NOMO-1 treated with DMSO at 0.1 percent for 48 hours (cell line): ENCODE results near the gene DISC1.
"Not testable (repeated sequence)": the region's sequence is repeated elsewhere in the genome, so short reads cannot be mapped to it uniquely, and the experiment has no call there.

Experiments
- DNase-seq: peaks from one replicate; lab custom pipeline; 2025; ENCODE audit not compliant: unreplicated experiment; lab: John Stamatoyannopoulos, UW

DISC1 gene

DNA sequence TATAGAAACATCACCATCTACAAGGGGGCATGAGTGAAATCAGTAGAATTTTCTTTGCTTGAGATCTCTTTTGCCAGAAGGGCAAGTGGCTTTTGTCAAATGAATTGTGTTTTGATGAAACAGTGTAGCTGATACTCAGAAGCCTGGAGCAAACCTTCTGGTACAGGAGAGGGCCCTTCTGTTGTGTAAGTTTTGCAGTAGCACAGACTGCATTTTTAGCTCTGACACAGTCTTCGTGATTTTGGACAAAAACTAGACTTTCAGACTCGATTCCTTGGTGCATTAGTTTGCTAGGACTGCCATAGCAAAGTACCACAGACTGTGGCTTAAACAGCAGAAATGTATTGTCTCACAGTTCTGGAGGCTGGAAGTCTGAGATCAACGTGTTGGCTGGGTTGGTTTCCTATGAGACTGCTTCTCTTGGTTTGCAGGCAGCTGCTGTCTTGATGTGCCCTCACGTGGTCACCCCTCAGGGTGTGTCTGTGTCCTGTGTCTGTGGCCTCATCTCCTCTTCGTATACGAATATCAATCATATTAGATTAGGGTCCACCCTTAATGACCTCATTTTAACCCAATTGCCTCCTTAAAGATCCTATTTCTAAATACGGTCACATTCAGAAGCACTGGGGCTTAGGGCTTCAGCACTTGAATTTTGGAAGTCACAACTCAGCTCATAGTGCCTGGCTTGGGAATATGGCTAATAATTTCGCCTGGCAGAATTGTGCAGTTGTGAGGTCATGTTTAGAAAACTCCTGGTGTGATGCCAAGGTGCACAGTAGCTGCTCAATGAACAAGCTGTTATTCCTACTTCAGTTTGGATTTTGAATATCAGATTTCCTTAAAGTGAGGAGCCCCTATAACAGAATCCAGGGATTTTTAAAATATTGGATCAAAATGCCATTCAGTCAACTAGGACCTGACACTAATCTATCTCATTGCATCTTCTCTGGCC is 21.2 kb upstream of the DISC1 start:
- DNase-seq, result peak; percentile 26

DNA sequence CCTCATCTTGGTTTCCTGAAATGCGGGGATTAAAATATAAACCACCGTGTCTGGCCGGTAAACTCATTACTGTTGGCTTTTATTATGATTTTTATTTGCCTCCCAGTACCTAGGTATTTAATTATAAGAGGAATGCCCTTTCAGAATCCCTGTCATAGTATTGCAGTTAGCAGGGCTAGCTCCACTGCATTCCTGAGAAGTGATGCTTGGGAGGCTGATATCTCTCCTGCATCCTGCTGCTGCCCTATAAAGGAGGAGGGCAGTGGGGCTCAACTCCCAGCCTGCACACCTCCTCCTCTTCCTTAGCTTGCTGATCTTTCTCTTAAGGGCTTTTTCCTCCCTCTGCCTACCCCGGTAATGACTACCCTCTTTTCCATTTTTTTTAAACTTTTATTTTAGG is 19.9 kb upstream of the DISC1 start:
- DNase-seq, result no peak

DNA sequence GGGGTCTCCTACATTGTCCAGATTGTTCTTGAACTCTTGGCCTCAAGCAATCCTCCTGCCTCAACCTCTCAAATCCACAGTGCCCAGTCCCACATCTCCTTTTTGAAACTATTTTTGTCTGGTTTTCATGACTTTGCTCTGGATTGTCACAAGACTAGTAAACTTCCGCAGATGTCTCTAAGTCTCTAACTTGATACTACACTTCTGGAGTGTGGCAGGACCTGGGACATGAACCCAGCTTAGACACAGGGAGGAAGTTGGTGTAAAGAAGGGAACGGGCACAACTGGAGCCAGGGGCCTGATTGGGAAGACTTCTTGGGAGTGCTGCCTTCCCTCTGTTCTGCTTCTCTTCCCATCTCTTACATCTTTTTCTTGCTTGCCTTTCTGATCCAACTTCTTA is 16.2 kb upstream of the DISC1 start:
- DNase-seq, result no peak

DNA sequence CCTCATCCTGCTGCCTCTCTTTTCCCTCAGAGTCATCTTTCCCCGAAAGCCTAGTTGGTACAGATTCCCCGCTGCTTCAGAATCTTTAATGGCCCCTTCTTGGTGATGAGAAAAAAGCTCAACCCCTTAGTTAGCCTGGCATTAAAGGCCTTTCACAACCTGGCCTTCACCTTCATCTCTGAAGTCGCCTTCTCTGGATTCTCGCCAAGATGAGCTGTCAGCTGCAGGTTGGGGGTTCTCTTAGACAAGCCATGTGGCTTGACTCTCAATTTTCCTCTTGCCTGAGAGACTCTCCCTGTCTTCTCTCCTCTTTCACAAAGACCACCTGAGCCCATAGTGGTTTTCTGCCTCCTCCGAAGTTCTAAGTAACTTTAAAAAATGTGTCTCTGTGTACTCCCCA is 15.5 kb upstream of the DISC1 start:
- DNase-seq, result no peak

DNA sequence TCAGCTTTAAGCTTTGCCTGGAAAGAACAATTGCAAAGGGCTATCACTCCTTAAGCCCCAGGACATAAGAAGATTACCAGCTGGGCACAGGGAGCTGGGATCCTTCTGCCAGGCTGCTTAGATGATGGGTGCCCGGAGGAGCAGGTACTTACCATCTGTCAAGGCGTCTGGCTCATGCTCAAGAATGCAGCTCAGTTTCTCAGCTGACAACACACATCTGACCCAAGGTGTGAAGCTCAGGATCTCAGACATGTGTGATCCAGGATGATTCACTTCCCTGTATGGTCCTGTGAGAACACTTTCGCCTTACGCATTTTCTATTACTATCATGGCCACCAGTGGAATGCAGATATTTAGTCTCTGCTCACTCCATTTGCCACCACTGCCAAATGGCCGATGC is 14.7 kb upstream of the DISC1 start:
- DNase-seq, result no peak

DNA sequence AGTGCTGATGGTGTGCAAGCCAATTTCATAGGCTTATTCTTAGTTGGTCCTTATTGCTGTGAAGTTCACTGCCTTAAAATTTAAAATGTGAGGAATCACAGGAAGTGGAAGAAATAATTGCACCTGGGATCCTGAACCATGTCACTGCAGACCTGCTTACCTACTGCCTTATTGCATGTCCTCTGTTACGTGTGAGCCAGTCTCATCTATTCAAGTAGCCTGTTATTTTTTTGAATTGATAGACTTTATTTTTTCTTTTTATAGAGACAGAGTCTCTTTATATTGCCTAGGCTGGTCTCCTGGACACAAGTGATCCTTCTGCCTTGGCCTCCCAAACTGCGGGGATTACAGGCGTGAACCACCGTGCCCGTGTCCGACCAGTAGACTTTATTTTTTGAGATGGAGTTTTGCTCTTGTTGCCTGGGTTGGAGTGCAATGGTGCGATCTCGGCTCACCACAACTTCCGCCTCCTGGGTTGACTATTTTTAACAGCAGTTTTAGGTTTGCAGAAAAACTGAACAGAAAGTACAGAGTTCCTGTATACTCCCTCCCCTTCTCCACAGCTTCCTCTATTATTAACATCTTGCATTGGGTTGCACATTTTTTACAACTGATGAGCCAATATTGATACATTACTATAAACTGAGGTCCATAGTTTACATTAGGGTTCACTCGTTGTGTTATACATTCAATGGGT is 14.0 kb upstream of the DISC1 start:
- peak; percentile 98 for DNase-seq

DNA sequence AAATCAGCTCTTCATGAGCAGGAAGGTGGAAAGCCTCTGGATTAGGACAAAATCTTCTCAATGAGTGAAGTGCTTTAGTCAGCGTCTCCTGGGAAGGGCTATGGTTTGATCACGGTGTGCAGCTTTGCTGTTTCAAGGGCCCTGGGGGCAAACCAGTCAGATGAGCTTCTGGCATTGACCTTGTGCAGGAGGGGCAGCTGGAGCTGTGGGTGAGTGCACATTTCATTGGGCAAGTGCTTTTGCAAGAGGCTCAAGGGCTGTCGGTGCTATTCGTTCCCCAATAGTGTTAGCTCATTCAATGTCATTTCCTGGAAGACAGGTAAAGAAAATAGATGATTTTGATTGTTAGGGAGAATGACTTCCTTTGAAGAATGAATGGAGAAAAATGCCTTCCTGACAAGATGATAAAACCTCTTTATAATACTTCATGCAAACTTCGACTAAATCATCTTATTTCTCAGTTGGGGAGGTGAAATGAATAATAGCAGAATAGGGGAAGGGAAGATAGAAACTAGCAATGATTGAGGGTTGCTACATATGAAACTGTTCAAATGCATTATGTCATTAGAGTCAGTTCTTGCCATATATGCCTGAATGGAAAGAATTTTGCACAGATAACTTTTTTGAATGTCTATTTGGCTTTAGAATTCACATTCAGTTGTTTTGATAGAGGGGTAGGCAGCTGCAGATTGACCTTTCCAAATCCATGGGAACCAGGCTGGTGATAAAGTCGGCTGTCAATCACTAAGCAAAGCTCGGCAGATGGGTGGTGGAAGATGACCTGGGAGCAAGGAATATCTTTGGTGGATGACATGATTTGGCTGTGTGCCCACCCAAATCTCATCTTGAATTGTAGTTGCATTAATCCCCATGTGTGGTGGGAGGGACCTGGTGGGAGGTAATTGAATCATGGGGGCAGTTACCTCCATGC is 12.9 kb upstream of the DISC1 start:
- peak; percentile 80 for DNase-seq

DNA sequence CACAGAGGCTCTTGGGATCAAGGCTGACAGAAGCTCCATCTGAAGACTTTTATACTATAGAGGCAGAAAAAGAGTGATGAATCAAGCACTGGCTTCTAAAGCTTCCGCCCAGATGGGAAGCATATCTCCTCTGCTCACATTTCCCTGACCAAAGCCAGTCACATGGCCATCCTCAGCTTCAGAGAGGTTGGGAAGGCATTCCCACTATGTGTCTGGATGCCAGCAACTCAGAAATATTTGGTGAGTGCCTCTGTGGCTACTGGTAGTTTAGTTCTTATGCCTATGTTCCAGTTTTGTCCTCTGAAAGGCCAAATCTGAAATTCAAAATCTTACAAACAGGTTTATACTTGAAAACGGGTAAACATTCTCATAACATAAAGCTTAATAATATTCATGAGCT is 9.9 kb upstream of the DISC1 start:
- no peak for DNase-seq

DNA sequence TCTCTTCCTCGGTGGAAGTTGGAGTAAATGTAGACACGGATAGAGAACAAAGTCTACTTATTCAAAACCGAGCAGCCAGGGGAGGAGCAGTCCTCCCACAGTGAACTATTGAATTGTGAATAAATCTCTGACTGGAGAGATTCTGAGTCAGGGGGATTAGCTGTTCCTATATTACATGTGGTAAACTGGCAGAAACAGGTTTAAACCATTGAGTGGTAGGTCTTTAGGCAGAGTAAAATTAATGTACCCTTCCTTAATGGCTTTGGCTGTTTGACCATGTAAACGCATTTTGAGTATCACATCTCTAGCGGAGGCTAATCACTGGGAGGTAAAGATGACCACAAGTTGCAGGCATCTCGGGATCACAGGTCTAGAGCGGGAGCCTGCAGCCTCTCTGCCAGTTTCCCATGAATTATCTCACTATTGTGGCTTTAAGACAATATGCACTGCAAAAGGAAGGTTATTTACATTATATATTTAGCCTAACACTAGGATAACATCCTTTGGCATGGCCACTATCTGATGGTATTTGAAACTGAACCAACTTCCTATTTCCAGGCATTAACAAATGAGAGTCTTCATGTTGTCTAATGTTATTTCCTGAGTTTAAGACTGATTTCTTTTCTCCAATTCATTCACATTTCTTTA is 7.9 kb upstream of the DISC1 start:
- DNase-seq, result no peak

DNA sequence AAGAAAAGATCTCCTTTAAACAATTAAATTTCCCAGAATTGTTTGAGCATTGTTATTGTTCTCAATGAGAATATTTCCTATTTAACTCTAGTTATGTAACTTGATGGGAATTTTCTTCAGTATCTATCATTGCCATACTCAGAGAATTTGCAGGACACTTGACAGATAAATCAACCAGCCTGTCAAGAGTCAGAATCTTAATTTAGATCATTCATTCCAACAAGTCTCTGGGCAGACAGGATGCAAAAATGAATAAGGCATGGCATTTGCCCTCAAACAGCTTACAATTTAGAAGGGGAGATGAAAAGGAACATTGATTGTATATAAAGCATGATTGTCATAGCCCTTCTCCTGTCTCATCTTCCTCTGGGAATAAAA is 7.3 kb upstream of the DISC1 start:
- DNase-seq, result no peak

DNA sequence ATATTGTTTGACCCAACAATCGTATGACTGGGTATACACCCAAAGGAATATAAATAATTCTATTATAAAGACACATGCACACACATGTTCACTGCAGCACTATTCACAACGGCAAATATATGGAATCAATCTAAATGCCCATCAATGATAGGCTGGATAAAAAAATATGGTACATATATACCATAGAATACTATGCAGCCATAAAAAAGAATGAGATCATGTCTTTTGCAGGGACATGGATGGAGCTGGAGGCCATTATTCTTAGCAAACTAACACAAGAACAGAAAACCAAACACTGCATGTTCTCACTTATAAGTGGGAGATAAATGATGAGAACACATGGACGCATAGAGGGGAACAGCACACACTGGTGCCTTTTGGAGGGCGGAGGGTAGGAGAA is 1.5 kb upstream of the DISC1 start:
- not testable (repeated sequence) for DNase-seq

DNA sequence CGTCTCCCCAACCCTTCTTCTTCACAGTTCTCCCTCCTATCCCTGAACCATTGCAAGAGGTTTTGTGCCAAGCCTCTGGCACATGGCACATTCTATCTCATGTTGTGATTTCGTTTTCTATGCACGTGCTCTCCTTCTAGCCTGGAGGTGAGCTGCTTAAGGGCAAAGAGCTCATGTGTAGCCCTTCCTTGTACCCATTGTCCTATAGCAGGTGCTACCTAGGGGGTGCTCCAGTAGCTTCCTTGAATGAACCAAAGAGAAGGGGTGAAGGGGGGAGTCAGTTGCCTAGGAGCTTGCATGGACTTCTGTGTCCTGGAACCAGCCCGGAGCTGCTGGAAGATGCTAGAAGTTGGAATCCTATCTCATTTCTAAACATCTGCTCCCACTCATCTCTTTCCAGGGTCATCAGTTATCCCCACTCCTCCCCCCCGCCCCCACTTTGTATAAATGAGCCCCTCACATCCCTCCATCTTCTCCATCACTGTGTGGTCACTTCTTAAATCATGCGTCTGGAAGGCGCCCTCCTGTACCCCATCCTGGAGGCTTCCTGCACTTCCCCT is 535 bp upstream of the DISC1 start:
- no peak for DNase-seq

DNA sequence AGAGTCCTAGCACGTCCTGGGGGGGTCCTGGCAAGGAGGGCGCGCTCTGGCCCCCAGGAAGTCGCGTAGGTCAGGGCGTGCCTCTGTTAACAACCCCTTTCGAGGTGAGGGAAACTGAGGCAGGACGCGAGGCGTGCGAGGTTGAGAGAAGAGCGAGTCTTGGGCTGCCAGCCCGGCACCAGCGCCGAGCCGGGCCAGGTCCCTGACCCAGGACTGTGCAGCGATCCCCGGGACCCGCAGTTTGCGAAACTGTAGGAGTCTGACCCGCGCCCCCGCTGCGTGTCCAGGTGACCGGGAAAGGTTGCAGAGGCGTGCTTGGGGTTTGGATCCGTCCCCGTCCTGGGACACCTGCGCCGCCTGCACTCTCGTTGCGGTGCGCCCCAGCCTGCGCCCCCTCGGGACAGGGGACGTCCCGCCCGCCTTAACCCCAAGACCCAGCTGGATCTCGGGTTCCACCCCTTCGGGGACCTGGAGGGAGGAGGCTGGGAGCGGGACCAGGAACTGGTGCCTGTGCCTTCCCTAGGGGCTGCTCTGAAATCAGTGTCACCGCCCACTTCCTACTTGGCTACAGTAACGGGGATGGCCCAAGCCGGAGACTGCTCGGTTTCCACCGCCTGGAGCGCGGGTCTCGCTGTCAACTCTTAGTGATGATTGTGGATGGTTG is 493 bp downstream of the DISC1 start:
- peak; percentile 80 for DNase-seq

DNA sequence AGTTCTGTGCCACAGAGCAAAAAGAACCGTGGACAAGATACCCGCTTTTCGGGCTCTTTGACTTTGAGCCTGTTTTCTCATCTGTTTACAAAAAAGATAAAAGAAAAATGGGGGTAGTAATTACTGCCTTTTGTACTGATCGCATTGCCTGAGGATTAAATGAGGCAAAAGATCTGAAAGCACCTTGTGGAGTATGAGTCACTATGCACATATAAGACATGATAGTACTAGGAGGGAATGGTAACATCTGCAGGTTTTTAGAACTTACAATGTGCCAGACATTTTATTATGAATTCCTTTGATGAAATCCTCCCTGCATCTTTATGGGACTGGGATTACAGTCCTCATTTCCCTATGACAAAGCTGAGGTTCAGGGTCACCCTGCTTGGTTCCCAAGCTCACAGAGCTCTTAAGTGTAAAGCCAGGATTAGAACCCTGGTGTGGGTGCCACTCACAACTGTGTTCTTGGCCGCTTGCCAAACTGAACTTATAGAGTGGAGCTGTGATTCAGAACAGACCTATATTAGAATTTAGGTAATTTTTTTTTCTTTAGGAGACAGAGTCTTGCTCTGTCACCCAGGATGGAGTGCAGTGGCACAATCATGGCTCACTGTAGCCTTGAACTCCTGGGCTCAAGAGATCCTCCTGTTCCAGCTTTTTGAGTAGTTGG is 1.8 kb downstream of the DISC1 start:
- no peak for DNase-seq

DNA sequence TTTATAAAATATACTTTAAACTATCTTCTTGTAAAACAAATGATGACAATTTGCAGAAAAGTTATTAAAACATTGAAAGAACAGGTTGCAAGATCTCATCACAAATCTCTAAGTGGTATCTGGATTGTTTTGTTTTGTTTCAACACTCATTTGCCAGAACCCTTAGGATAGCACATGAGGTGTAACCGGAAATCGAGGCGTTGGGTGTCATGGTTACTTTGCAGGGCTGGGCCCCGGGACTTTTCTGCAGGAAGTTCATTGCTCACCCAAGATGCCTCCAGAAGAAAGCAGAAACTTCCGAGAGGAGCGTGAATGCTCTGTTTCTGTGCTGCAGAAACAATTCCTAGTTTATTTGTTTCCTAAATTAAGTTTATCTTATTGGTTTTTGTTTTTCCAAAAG is 2.5 kb downstream of the DISC1 start:
- DNase-seq, result peak; percentile 65

DNA sequence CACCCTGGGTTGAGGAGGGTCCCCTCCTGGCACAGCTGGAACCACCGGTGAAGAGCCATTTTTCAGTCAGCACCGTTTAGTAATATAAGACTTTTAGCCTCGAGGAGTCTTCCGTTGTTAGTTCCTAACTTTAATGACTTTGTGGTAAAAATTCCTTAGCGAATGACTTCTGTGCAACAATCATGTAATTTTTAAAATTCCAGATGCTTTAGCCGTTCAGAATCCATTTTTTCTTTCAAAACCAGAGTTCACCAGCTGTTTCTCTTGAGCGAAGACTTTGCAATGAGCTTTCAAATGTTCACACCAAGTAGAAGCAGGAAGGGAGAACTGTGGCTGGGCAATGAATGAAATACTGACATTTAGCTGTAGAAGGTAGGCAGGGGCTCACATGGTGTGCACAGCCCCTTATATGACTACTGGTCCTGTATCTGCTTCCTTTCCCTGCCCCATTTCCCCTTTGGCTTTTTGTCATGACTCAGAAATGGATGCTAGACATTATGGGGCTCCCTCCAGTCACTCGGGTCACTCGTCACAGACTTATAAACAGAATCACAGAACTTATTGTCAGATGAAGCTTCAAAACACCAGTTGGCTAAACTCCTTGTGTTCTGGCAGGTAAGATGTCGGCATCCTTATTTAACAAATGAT is 4.1 kb downstream of the DISC1 start:
- DNase-seq, result no peak

DNA sequence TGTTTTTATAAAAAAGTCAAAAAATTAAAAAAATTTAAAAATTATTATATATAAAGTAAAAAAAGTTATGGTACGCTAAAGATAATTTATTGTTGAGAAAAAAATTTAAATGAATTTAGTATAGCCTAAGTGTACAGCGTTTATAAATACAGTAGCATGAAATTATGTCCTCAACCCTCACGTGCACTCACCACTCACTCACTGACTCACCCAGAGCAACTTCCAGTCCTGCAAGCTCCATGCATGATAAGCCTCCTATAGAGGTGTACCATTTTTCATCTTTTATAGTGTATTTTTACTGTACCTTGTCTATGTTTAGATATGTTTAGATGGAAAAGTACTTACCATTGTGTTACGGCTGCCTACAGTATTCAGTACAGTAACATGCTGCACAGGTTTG is 5.1 kb downstream of the DISC1 start:
- no peak for DNase-seq

DNA sequence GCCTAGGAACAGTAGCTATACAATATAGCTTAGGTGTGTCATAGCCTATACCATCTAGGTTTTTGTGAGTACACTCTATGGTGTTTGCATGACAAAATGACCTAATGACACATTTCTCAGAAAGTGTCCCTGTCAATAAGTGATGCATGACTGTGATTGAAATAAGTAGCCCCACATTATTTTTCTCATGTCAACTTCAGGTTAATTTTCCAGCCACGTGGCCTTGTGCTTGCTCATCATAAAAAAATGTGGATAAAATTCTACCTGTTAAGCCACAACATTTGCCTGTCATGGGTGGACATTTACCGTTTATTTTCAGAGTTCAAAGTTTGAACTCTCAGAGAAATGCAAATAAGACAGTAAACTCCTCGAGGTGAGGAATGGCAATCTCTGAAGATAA is 5.5 kb downstream of the DISC1 start:
- no peak for DNase-seq
